K562 (cell line): Measurements from ENCODE around the gene GTPBP8. TPM values are rescaled to one million over a fixed set of nuclear protein-coding genes. Genes with fewer than 3 reads are reported as not detected.

Source experiments
- ATAC-seq: fragments of 200-7000 bp; cut with Tn5 transposase; 3 replicates; pipeline ENCODE4 v1.9.1; 2020; ENCODE audit warnings: moderate library complexity
- BruUV-seq: library from RNA; stranded (reverse); fragments of 400-500 nt; replicated peaks from 2 replicates; lab custom pipeline; 2021; lab: Mats Ljungman, UMichigan
- CTCF ChIA-PET: fragments of 300-600 bp; formaldehyde crosslinking; extraction: SDS; loops from one replicate; lab custom pipeline; 2021; ENCODE audit warnings: low intra/inter-chr PET ratio; lab: Yijun Ruan, JAX
- POLR2A ChIA-PET: fragments of 300-600, 350-650 bp; sonication (Branson Sonifier 250); formaldehyde crosslinking; extraction: SDS; loops from one replicate; lab custom pipeline; 2021; ENCODE audit warnings: antibody characterized with exemption, inconsistent platforms; lab: Yijun Ruan, JAX
- DNase-seq, 4 experiments: peaks; one replicate each; pipeline versions ENCODE4 v3.0.0 to v3.0.0-alpha.2; 2011 to 2018; ENCODE audit warnings: low spot score in 3 of 4, mixed read lengths in 3 of 4; ENCODE audit errors: extremely low read depth in 1 of 4
- FAIRE-seq: peaks from 2 replicates; lab custom pipeline; 2011; peaks lifted over from hg19 to GRCh38; lab: Jason Lieb, UNC
- H2AFZ ChIP-seq: 2 replicates; pipeline ENCODE4 v1.6.0; 2011; ENCODE audit warnings: low read depth, low read length, control low read depth, inconsistent platforms
- H3K27ac ChIP-seq: fragments of 200-600 bp; 3 replicates; pipeline ENCODE4 v1.8.0; 2011; ENCODE audit warnings: low read depth, mild to moderate bottlenecking, control low read depth, inconsistent platforms, low read length, moderate library complexity, mixed read lengths; ENCODE audit errors: extremely low read depth
- H3K27me3 ChIP-seq, 2 experiments: fragments of 300-600 bp in 1 of 2; 2 replicates in 1 of 2; 3 replicates in 1 of 2; pipeline versions ENCODE4 v1.6.0 to v1.8.0; 2011; ENCODE audit warnings: inconsistent platforms in 2 of 2, low read length in 2 of 2, mild to moderate bottlenecking in 1 of 2, mixed read lengths in 1 of 2, moderate library complexity in 1 of 2; ENCODE audit not compliant: control insufficient read depth in 2 of 2, insufficient read depth in 2 of 2
- H3K36me3 ChIP-seq: fragments of 300-600 bp; 3 replicates; pipeline ENCODE4 v1.8.0; 2011; ENCODE audit warnings: mild to moderate bottlenecking, low read length, inconsistent platforms; ENCODE audit not compliant: control insufficient read depth, insufficient read depth
- H3K4me1 ChIP-seq, 2 experiments: fragments of 200-600 bp in 1 of 2; replicated peaks in 1 of 2; 2 replicates in 1 of 2; 3 replicates in 1 of 2; pipeline versions ENCODE4 v1.5.1 to v1.8.0; 2011; ENCODE audit warnings: inconsistent platforms in 2 of 2, low read length in 2 of 2, mild to moderate bottlenecking in 1 of 2, mixed read lengths in 1 of 2, moderate library complexity in 1 of 2; ENCODE audit not compliant: control insufficient read depth in 2 of 2, insufficient read depth in 2 of 2
- H3K4me2 ChIP-seq: 2 replicates; pipeline ENCODE4 v1.6.1; 2011; ENCODE audit warnings: low read length, control low read depth, inconsistent platforms, mixed read lengths; ENCODE audit not compliant: insufficient read depth
- H3K4me3 ChIP-seq: fragments of 200-600 bp; sonication (generic), shearing (Covaris generic); 2 replicates; pipeline ENCODE4 v1.5.1; 2016; ENCODE audit warnings: control low read depth, inconsistent platforms
- H3K79me2 ChIP-seq: fragments of 200-600 bp; 3 replicates; pipeline ENCODE4 v1.8.0; 2011; ENCODE audit warnings: low read length, inconsistent platforms; ENCODE audit not compliant: control insufficient read depth, insufficient read depth
- H3K9ac ChIP-seq, 2 experiments: 2 replicates each; pipeline versions ENCODE4 v1.6.0 to v1.6.1; 2011; ENCODE audit warnings: low read depth in 2 of 2, low read length in 2 of 2, control low read depth in 1 of 2, inconsistent platforms in 1 of 2, mild to moderate bottlenecking in 1 of 2, mixed read lengths in 1 of 2; ENCODE audit not compliant: insufficient read depth in 1 of 2
- H3K9me1 ChIP-seq: one replicate; pipeline ENCODE4 v1.6.0; 2011; ENCODE audit warnings: inconsistent platforms, mild to moderate bottlenecking, low read length, moderate library complexity; ENCODE audit not compliant: control insufficient read depth, insufficient read depth
- H3K9me3 ChIP-seq: replicated peaks from 2 replicates; pipeline ENCODE4 v1.5.1; 2011; ENCODE audit warnings: low read depth, low read length, inconsistent platforms; ENCODE audit not compliant: control insufficient read depth, insufficient read depth
- H4K20me1 ChIP-seq: replicated peaks from 2 replicates; pipeline ENCODE4 v1.6.1; 2011; ENCODE audit warnings: low read length, inconsistent platforms, mixed read lengths; ENCODE audit not compliant: control insufficient read depth, insufficient read depth
- E2F6 ChIP-seq, 2 experiments: IDR thresholded peaks; 2 replicates each; pipeline ENCODE4 v1.6.1; 2011; ENCODE audit warnings: borderline replicate concordance in 1 of 2, control low read depth in 1 of 2, low read depth in 1 of 2, low read length in 1 of 2, mild to moderate bottlenecking in 1 of 2, mixed read lengths in 1 of 2, moderate library complexity in 1 of 2; ENCODE audit not compliant: insufficient read depth in 1 of 2, insufficient read length in 1 of 2, poor library complexity in 1 of 2, severe bottlenecking in 1 of 2; ENCODE audit errors: extremely low read depth in 1 of 2
- ELF4 ChIP-seq: fragments of 450-650 bp; formaldehyde crosslinking; IDR thresholded peaks from 2 replicates; pipeline ENCODE4 v1.4.0; 2022; ENCODE audit warnings: missing genetic modification characterization
- GABPB2 ChIP-seq: fragments of 250-450 bp; sonication (Bioruptor Pico); conservative IDR thresholded peaks from 2 replicates; pipeline ENCODE4 v1.5.1; 2021; ENCODE audit warnings: mild to moderate bottlenecking
- HINFP ChIP-seq: fragments of 450-650 bp; conservative IDR thresholded peaks from 2 replicates; pipeline ENCODE4 v1.6.1; 2016; ENCODE audit warnings: missing genetic modification characterization, low read depth, mild to moderate bottlenecking, control low read depth, missing compliant biosample characterization
- NBN ChIP-seq: fragments of 450-650 bp; IDR thresholded peaks from 2 replicates; pipeline ENCODE4 v1.6.1; 2016; ENCODE audit warnings: low read depth, mild to moderate bottlenecking
- NFIC ChIP-seq: fragments of 450-650 bp; IDR thresholded peaks from 2 replicates; pipeline ENCODE4 v1.6.1; 2017; ENCODE audit warnings: mild to moderate bottlenecking, inconsistent platforms
- NUFIP1 ChIP-seq: fragments of 450-650 bp; IDR thresholded peaks from 2 replicates; pipeline ENCODE4 v1.6.1; 2018; ENCODE audit not compliant: partially characterized antibody
- PHF8 ChIP-seq: fragments of 200-600 bp; sonication (generic); IDR thresholded peaks from 2 replicates; pipeline ENCODE4 v1.6.1; 2012; ENCODE audit warnings: mixed run types, mild to moderate bottlenecking, inconsistent platforms, low read length, moderate library complexity, borderline replicate concordance
- SMARCA5 ChIP-seq: fragments of 450-650 bp; IDR thresholded peaks from 2 replicates; pipeline ENCODE4 v1.6.1; 2016
- ZBED1 ChIP-seq: IDR thresholded peaks from 2 replicates; pipeline ENCODE4 v1.6.1; 2014
- ZNF586 ChIP-seq: fragments of 450-650 bp; formaldehyde crosslinking; conservative IDR thresholded peaks from 2 replicates; pipeline ENCODE4 v1.4.0; 2020; ENCODE audit warnings: mild to moderate bottlenecking, moderate library complexity
- WGBS: fragments of 100-300 bp; shearing (Covaris generic); methylation state at CpG from one replicate; pipeline ENCODE4 v1.1.6; 2016; ENCODE audit warnings: low coverage, mixed read lengths; ENCODE audit not compliant: insufficient coverage; ENCODE audit errors: missing lambda C conversion rate; 5-methylcytosine and 5-hydroxymethylcytosine counted together
- in situ Hi-C: fragments of 300-500 bp; cut with MboI; formaldehyde crosslinking; loops from 4 replicates; pipeline ENCODE4 v1.15.0; 2018; ENCODE audit warnings: inconsistent platforms, mixed read lengths
- intact Hi-C: fragments of 100-400 bp; cut with micrococcal nuclease; formaldehyde crosslinking; loops from 2 replicates; pipeline ENCODE4 v1.14.2; 2022
- polyA plus RNA-seq, 8 experiments: library from polyadenylated mRNA; depleted of rRNA in 4 of 8; stranded (reverse) in 5 of 8; unstranded in 3 of 8; fragments of >200 nt; fragmentation: Nextera tagmentation in 2 of 8; fragmentation: Illumina TruSeq in 1 of 8; extraction: Ambion mirVana in 2 of 8; extraction: Trizol in 1 of 8; gene quantifications; 2 replicates each; pipeline versions ENCODE4 v1.2.1 to v1.2.3, GENCODE V29; 2011 to 2014; ENCODE audit warnings: inconsistent platforms in 1 of 8, missing spikeins in 1 of 8
- total RNA-seq, 7 experiments: library from RNA; depleted of rRNA in 6 of 7; stranded (reverse); fragments of >200 nt in 6 of 7; fragmentation: Illumina TruSeq in 2 of 7; extraction: Trizol in 2 of 7; gene quantifications; 2 replicates each; pipeline versions ENCODE4 v1.2.1 to v1.2.3, GENCODE V29; 2011 to 2021; ENCODE audit warnings: low replicate concordance in 1 of 7
- TF ChIP-seq, protein P1 (sequence below): fragments of 250-450 bp; sonication (Bioruptor Pico); IDR thresholded peaks from 2 replicates; pipeline ENCODE4 v1.5.1; 2021; ENCODE audit warnings: mild to moderate bottlenecking

The GTPBP8 gene
- total and polyA plus RNA-seq, 9 of the 15 experiments (the other 6 are each of a cell fraction or from before 2014, with no cell fraction given) = 14.0 to 33.3 (median 20.8) TPM

DNA sequence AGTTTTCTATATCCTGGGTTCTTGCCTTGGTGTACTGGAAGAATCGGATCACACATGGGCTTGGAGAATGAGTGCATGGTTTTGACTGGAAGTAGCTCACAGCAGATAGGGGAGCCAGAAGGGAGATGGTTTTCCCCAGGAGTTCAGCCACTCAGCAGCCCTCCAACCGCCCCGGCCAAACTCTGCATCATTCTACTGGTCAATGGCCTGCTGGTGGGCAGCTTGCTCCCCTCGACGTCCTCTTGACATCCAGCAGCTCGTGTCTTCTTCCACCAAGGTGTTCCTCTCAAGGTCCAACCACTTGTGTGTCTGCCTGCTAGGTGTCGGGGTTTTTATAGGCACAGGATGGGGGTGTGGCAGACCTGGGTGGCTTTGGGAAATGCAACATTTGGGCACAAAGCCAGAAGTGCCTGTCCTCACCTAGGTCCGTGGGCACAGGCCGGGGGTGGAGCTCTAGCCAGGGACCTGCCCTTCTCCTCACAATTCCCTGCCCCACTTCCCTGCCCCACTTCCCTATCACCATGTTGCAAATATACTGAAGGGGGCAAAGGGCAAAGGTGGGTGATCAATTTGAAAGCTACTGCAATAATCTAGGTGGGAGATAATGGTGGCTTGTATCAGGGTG lies 3.0 kb upstream of the GTPBP8 start:
- no peak overlapping the region for H3K27ac ChIP-seq
- H3K4me2 ChIP-seq = no peak overlapping the region
- no peak for ATAC-seq
- H3K79me2 ChIP-seq = peaks cover 18% of the 10 kb centered on the region
- no peak for FAIRE-seq
- H3K4me1 ChIP-seq = no peaks in the 10 kb centered on the region; a peak in 1 of 5 replicates
- H3K9me3 ChIP-seq = no peaks in the 10 kb centered on the region
- CTCF ChIA-PET = no interaction called here
- intact Hi-C loops (no loop called here), in situ Hi-C loops (loop anchor here (10.0 kb wide), 1 partner anchor 343 kb away; the partner anchor contains the start of gene CCDC80)
- 53% methylated on average over 9 of the region's 9 CpGs for WGBS
- H2AFZ ChIP-seq = no peak overlapping the region
- TF ChIP-seq NBN (no peak), E2F6 (IDR thresholded peaks at IDR 0.05; ENCODE audit: borderline replicate concordance in 1 of 2, extremely low read depth in 1 of 2, insufficient read depth in 1 of 2, insufficient read length in 1 of 2, low read depth in 1 of 2, low read length in 1 of 2, poor library complexity in 1 of 2, severe bottlenecking in 1 of 2) (no peak), SMARCA5 (no peak), ELF4 (CRISPR knock-in tag) (no peak), PHF8 (no peak), ZBED1 (no peak), ZNF586 (CRISPR knock-in tag) (no peak), GABPB2 (CRISPR knock-in tag) (no peak), HINFP (tag) (peak; percentile 84), NFIC (peak; percentile 55), NUFIP1 (no peak)
- TF ChIP-seq, protein P1, sequence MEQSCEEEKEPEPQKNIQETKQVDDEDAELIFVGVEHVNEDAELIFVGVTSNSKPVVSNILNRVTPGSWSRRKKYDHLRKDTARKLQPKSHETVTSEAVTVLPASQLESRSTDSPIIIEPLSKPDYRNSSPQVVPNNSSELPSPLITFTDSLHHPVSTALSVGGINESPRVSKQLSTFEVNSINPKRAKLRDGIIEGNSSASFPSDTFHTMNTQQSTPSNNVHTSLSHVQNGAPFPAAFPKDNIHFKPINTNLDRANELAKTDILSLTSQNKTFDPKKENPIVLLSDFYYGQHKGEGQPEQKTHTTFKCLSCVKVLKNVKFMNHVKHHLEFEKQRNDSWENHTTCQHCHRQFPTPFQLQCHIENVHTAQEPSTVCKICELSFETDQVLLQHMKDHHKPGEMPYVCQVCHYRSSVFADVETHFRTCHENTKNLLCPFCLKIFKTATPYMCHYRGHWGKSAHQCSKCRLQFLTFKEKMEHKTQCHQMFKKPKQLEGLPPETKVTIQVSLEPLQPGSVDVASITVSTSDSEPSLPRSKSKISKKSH (CRISPR knock-in tag) = no peak
- no TSS peak for BruUV-seq
- H3K4me3 ChIP-seq = no peak overlapping the region
- no peak for DNase-seq
- H3K36me3 ChIP-seq = no peaks in the 10 kb centered on the region
- no peak overlapping the region for H3K9ac ChIP-seq
- H4K20me1 ChIP-seq = no peaks in the 10 kb centered on the region
- no peaks in the 10 kb centered on the region for H3K27me3 ChIP-seq
- POLR2A ChIA-PET = no interaction called here
- H3K9me1 ChIP-seq = no peaks in the 10 kb centered on the region
